Osteocyte (in vitro differentiated cells): Measurements from ENCODE around the gene LYRM1. TPM values are rescaled to one million over a fixed set of nuclear protein-coding genes. Genes with fewer than 3 reads are reported as not detected.

Source experiments
- DNase-seq: peaks from one replicate; pipeline ENCODE4 v3.0.0; 2021; ENCODE audit warnings: mixed read lengths; ENCODE audit not compliant: unreplicated experiment; ENCODE audit errors: extremely low spot score
- H3K27ac Mint-ChIP-seq: one replicate; pipeline ENCODE4 v1.8.0; 2021; ENCODE audit warnings: mild to moderate bottlenecking, mixed read lengths; ENCODE audit not compliant: unreplicated experiment
- H3K27me3 Mint-ChIP-seq: one replicate; pipeline ENCODE4 v1.8.0; 2021; ENCODE audit warnings: mixed read lengths; ENCODE audit not compliant: unreplicated experiment
- H3K36me3 Mint-ChIP-seq: one replicate; pipeline ENCODE4 v1.8.0; 2021; ENCODE audit warnings: mixed read lengths; ENCODE audit not compliant: unreplicated experiment
- H3K4me1 Mint-ChIP-seq: one replicate; pipeline ENCODE4 v1.8.0; 2021; ENCODE audit warnings: mixed read lengths; ENCODE audit not compliant: unreplicated experiment
- H3K4me3 Mint-ChIP-seq: one replicate; pipeline ENCODE4 v1.8.0; 2021; ENCODE audit warnings: mild to moderate bottlenecking, moderate library complexity, mixed read lengths; ENCODE audit not compliant: unreplicated experiment
- H3K9me3 Mint-ChIP-seq: one replicate; pipeline ENCODE4 v1.8.0; 2021; ENCODE audit warnings: mixed read lengths; ENCODE audit not compliant: unreplicated experiment
- total RNA-seq: library from RNA; stranded (reverse); gene quantifications from 2 replicates; pipeline ENCODE4 v1.2.1, GENCODE V29; 2021
- TF ChIP-seq, protein P1 (sequence below): fragments of 200-600 bp; sonication (generic); IDR thresholded peaks from 2 replicates; pipeline ENCODE4 v1.5.0; 2021; ENCODE audit warnings: antibody characterized with exemption, mild to moderate bottlenecking, moderate library complexity

The LYRM1 gene
- total RNA-seq, 1 donor from 2014 or later: 14.9 TPM

DNA sequence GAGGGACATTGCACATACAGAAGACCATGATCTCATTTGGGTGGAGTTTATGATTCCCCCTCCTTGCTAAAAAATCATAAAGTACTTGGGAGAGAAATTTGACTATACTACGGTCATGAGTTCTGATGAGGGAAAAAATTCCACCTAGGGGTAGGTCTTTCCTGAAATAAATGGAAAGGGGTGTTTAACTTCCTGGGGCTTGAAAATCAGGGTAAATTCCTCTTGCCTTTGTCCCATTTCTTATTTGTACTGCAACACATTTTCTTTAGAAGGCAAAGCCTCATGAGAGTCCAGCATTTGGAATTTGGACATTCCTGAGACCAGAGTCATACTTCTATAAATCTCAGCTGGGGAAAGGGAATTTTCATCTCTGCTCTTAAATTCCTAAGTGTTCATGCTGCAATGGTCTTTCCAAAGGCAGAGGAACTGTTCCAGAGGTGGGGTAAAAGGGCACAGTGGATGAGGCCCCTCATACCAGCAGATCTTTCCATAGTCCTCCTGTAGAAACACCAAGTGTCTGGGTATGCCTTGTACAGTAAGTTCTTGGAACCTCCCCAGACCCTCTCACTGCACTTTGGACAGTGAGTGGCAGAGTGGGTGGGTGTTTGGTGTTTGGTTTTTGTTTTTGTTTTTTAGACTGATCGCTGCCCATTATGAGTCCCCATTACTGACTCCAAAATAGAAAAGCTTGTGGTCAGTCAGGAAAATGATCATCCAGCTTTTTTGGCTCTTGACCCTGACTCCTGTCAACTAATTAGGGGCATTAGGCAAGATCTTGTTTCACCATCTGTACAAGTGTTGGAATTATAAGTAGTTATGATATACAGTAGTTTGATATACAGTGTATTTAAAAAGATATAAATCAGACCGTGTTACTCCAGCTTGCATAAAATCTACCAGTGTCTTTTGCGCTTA is 6.0 kb downstream of the LYRM1 start:
- Mint-ChIP-seq H3K36me3 (peaks cover 3% of the 10 kb centered on the region), H3K9me3 (no peaks in the 10 kb centered on the region), H3K27me3 (no peaks in the 10 kb centered on the region), H3K4me3 (peak overlapping the region; percentile 16), H3K4me1 (peaks cover 86% of the 10 kb centered on the region), H3K27ac (peak overlapping the region; percentile 99)
- no peak for DNase-seq
- TF ChIP-seq, protein P1, sequence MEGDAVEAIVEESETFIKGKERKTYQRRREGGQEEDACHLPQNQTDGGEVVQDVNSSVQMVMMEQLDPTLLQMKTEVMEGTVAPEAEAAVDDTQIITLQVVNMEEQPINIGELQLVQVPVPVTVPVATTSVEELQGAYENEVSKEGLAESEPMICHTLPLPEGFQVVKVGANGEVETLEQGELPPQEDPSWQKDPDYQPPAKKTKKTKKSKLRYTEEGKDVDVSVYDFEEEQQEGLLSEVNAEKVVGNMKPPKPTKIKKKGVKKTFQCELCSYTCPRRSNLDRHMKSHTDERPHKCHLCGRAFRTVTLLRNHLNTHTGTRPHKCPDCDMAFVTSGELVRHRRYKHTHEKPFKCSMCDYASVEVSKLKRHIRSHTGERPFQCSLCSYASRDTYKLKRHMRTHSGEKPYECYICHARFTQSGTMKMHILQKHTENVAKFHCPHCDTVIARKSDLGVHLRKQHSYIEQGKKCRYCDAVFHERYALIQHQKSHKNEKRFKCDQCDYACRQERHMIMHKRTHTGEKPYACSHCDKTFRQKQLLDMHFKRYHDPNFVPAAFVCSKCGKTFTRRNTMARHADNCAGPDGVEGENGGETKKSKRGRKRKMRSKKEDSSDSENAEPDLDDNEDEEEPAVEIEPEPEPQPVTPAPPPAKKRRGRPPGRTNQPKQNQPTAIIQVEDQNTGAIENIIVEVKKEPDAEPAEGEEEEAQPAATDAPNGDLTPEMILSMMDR: no peak

DNA sequence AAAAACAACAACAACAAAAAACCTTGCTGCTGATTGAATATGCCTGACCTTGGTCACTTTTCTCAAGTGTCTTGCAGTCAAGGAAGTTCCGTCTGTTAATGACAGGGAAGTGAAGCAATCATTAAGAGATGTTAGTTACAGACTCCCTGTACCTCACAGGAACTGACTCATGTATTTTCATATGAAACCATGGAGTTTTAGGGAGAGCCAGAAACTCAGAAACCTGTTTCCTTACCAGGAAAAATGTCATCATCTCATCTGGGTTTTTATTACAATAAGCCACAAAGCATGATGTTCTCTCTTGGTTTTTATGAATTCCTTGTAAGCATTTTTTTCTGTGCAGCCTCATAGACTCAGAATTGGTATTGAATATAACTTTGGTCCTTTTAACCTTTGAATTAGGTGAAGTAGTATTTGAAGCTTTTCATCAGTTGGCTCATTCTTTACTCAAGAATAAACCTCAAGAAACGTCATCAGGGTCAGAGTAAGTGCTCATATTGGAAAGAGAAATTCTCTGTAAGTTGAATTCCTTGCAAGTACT is 10.3 kb downstream of the LYRM1 start:
- Mint-ChIP-seq H3K27ac (peak overlapping the region; percentile 85), H3K4me1 (peaks cover 51% of the 10 kb centered on the region), H3K27me3 (no peaks in the 10 kb centered on the region), H3K9me3 (no peaks in the 10 kb centered on the region), H3K4me3 (no peak overlapping the region), H3K36me3 (no peaks in the 10 kb centered on the region)
- TF ChIP-seq, protein P1: no peak
- no peak for DNase-seq

DNA sequence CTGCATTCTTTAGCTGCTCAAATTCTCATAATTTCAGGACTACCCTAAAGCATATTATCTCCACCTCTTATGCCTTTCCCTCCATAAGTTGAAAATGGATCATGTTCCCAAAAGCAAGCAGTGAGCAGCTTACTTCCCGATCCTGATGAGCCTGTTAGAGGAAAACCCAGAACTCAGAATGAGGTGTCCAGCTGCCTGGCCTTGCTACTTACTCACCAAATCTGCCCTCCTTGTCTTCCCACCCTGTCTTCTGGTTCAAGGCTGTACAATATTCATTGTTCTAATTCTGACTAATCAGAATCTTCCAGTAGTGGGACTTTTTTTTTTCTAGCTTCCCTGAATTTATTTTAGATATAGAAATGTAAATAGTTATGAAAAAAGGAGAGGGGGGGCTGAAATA is 10.8 kb downstream of the LYRM1 start:
- Mint-ChIP-seq H3K36me3 (peaks cover 3% of the 10 kb centered on the region), H3K4me3 (no peak overlapping the region), H3K27ac (peak overlapping the region; percentile 85), H3K9me3 (no peaks in the 10 kb centered on the region), H3K27me3 (no peaks in the 10 kb centered on the region), H3K4me1 (peaks cover 47% of the 10 kb centered on the region)
- TF ChIP-seq, protein P1: no peak
- DNase-seq: no peak

DNA sequence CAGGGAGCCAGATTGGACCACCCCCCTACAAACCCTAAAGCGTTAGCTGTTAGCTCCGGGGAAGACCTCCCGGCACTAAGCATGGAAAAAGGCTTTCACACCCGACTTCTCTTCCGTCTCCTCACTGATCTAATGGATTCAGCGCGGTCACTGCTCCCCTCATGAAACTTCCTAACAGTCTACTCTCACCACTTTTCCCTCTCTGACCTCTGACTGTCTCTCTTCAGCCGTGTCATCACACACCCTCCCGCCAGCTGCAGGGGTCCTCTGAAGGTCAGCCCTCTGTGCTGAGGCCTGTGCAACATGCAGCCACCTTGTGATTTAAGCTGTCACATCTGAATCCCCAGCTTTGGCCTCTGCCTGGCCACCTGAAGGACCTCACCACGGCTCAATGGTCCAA is 15.7 kb downstream of the LYRM1 start:
- no peaks in the 10 kb centered on the region for H3K27me3 Mint-ChIP-seq
- no peaks in the 10 kb centered on the region for H3K9me3 Mint-ChIP-seq
- H3K4me1 Mint-ChIP-seq: peaks cover 12% of the 10 kb centered on the region
- peak overlapping the region; percentile 36 for H3K27ac Mint-ChIP-seq
- no peak overlapping the region for H3K4me3 Mint-ChIP-seq
- no peak for DNase-seq
- H3K36me3 Mint-ChIP-seq: peaks cover 9% of the 10 kb centered on the region
- TF ChIP-seq, protein P1: no peak

DNA sequence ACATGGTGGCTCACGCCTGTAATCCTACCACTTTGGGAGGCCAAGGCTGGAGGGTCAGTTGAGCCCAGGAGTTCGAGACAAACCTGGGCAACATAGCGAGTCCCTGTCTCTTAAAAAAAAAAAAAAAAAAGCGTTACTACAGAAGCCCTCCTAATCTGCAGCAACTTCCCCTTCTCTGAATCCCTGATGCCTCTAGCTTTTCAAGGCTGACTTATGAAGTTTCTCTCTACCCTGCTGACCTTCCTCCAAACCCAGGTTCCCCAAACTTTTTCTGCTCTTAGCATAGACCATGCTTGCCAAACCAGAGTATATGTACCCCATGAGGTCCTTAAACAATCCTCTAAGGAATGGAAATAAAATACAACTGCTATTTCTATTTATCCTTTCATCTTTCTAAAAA is 16.4 kb downstream of the LYRM1 start:
- no peaks in the 10 kb centered on the region for H3K9me3 Mint-ChIP-seq
- TF ChIP-seq, protein P1: no peak
- no peak overlapping the region for H3K4me3 Mint-ChIP-seq
- DNase-seq: no peak
- H3K36me3 Mint-ChIP-seq: peaks cover 9% of the 10 kb centered on the region
- no peak overlapping the region for H3K27ac Mint-ChIP-seq
- no peaks in the 10 kb centered on the region for H3K27me3 Mint-ChIP-seq
- H3K4me1 Mint-ChIP-seq: peaks cover 9% of the 10 kb centered on the region
